HCT116 (cell line): ENCODE results near the gene PBLD. TPM values are rescaled to one million over a fixed set of nuclear protein-coding genes. Genes with fewer than 3 reads are reported as not detected.
"Not testable (repeated sequence)": the region's sequence is repeated elsewhere in the genome, so short reads cannot be mapped to it uniquely, and the experiment has no call there.

Experiments used
- ATAC-seq: fragments of 200-7000 bp; cut with Tn5 transposase; 2 replicates; pipeline ENCODE4 v1.9.1; 2020; ENCODE audit warnings: mild to moderate bottlenecking, moderate library complexity
- BruUV-seq: library from RNA; stranded (reverse); fragments of 400-500 nt; replicated peaks from 2 replicates; lab custom pipeline; 2021; lab: Mats Ljungman, UMichigan
- CTCF ChIA-PET: fragments of 300-600 bp; sonication (Branson Sonifier 250); formaldehyde crosslinking; loops from one replicate; lab custom pipeline; 2021; ENCODE audit warnings: antibody characterized with exemption; lab: Charles Lee
- POLR2A ChIA-PET: fragments of 300-600, 350-600 bp; sonication (Branson Sonifier 250); formaldehyde crosslinking; loops from one replicate; lab custom pipeline; 2021; ENCODE audit warnings: antibody characterized with exemption; lab: Charles Lee
- RAD21 ChIA-PET, 2 experiments: fragments of 300-600 bp; sonication (Branson Sonifier 250); formaldehyde crosslinking; loops; one replicate each; lab custom pipeline; 2023; ENCODE audit warnings: low total read pairs in 2 of 2; ENCODE audit not compliant: uncharacterized antibody in 2 of 2, unreplicated experiment in 2 of 2, low non-redundant PET in 1 of 2; lab: Charles Lee
- DNase-seq: peaks from one replicate; pipeline ENCODE4 v3.0.0-alpha.2; 2010; ENCODE audit warnings: low read depth, low spot score
- H2AFZ ChIP-seq: fragments of 200-600 bp; shearing (Covaris generic), sonication (generic); 2 replicates; pipeline ENCODE4 v1.6.1; 2017; ENCODE audit warnings: low read depth, mixed run types, mixed read lengths, antibody characterized with exemption, low read length; ENCODE audit not compliant: poor library complexity, severe bottlenecking
- H3K27ac ChIP-seq: 2 replicates; pipeline ENCODE4 v1.5.1; 2012; ENCODE audit warnings: low read depth, low read length
- H3K27me3 ChIP-seq: fragments of 200-600 bp; sonication (generic); 2 replicates; pipeline ENCODE4 v1.6.1; 2016; ENCODE audit warnings: mixed run types, low read length, mixed read lengths; ENCODE audit not compliant: insufficient read depth
- H3K36me3 ChIP-seq, 2 experiments: fragments of 200-500 bp in 1 of 2; fragments of 200-600 bp in 1 of 2; sonication (Bioruptor generic) in 1 of 2; sonication (generic) in 1 of 2; 2 replicates each; pipeline versions ENCODE4 v1.5.1 to v1.6.1; 2014 to 2016; ENCODE audit warnings: low read length in 2 of 2, inconsistent platforms in 1 of 2, mixed read lengths in 1 of 2, mixed run types in 1 of 2; ENCODE audit not compliant: insufficient read depth in 2 of 2, control insufficient read depth in 1 of 2
- H3K4me1 ChIP-seq, 2 experiments: fragments of 200-600 bp in 1 of 2; sonication (generic) in 1 of 2; 2 replicates each; pipeline versions ENCODE4 v1.5.1 to v1.6.1; 2012 to 2017; ENCODE audit warnings: low read length in 2 of 2, inconsistent platforms in 1 of 2, mild to moderate bottlenecking in 1 of 2, mixed read lengths in 1 of 2, mixed run types in 1 of 2, moderate library complexity in 1 of 2; ENCODE audit not compliant: insufficient read depth in 2 of 2, control insufficient read depth in 1 of 2
- H3K4me2 ChIP-seq: fragments of 200-600 bp; sonication (generic); 2 replicates; pipeline ENCODE4 v1.6.1; 2017; ENCODE audit warnings: mixed run types, low read length, mixed read lengths
- H3K4me3 ChIP-seq, 2 experiments: fragments of 200-600 bp in 1 of 2; sonication (generic) in 1 of 2; replicated peaks in 1 of 2; 2 replicates each; pipeline ENCODE4 v1.5.1; 2011 to 2016; ENCODE audit warnings: low read length in 2 of 2, control low read depth in 1 of 2, low read depth in 1 of 2, mild to moderate bottlenecking in 1 of 2, mixed read lengths in 1 of 2, mixed run types in 1 of 2
- H3K79me2 ChIP-seq: fragments of 200-600 bp; sonication (generic); 2 replicates; pipeline ENCODE4 v1.6.1; 2017; ENCODE audit warnings: mild to moderate bottlenecking, mixed run types, low read length, moderate library complexity, mixed read lengths; ENCODE audit not compliant: insufficient read depth
- H3K9ac ChIP-seq: fragments of 200-600 bp; sonication (generic); 2 replicates; pipeline ENCODE4 v1.6.1; 2016; ENCODE audit warnings: low read length, mixed read lengths
- H3K9me2 ChIP-seq: fragments of 200-600 bp; sonication (generic), shearing (Covaris generic); 2 replicates; pipeline ENCODE4 v1.6.1; 2017; ENCODE audit warnings: mixed run types, mild to moderate bottlenecking, moderate library complexity; ENCODE audit not compliant: insufficient read depth
- H3K9me3 ChIP-seq, 2 experiments: fragments of 200-500 bp in 1 of 2; fragments of 200-600 bp in 1 of 2; sonication (Bioruptor generic) in 1 of 2; sonication (generic) in 1 of 2; 2 replicates each; pipeline ENCODE4 v1.6.1; 2014 to 2017; ENCODE audit warnings: low read length in 2 of 2, mixed read lengths in 2 of 2, inconsistent platforms in 1 of 2, low read depth in 1 of 2, mild to moderate bottlenecking in 1 of 2, mixed run types in 1 of 2, moderate library complexity in 1 of 2; ENCODE audit not compliant: control insufficient read depth in 1 of 2, insufficient read depth in 1 of 2
- H4K20me1 ChIP-seq: fragments of 200-600 bp; sonication (generic), shearing (Covaris generic); 2 replicates; pipeline ENCODE4 v1.6.1; 2017; ENCODE audit warnings: mixed run types, mild to moderate bottlenecking, moderate library complexity; ENCODE audit not compliant: insufficient read depth
- POLR2A ChIP-seq: IDR thresholded peaks from 2 replicates; pipeline ENCODE4 v1.7.0; 2011; ENCODE audit warnings: borderline replicate concordance; ENCODE audit not compliant: insufficient read depth, insufficient read length; ENCODE audit errors: extremely low read depth
- YY1 ChIP-seq: IDR thresholded peaks from 2 replicates; pipeline ENCODE4 v1.6.1; 2011; ENCODE audit warnings: low read length, low read depth, moderate library complexity, mild to moderate bottlenecking; ENCODE audit not compliant: insufficient replicate concordance; ENCODE audit errors: extremely low read depth
- ZNF274 ChIP-seq: fragments of 200-500 bp; sonication (Bioruptor generic); IDR thresholded peaks from 2 replicates; pipeline ENCODE4 v1.6.1; 2014; ENCODE audit warnings: mild to moderate bottlenecking, low read depth, low read length, inconsistent platforms
- intact Hi-C: fragments of 100-400 bp; cut with micrococcal nuclease; formaldehyde crosslinking; loops from 2 replicates; pipeline ENCODE4 v1.10.0; 2022
- total RNA-seq: library from RNA; stranded (reverse); gene quantifications from one replicate; pipeline ENCODE4 v1.2.1, GENCODE V29; 2021; ENCODE audit not compliant: unreplicated experiment

The PBLD gene
- total RNA-seq, 1 experiment from 2014 or later = 2.2 TPM

DNA sequence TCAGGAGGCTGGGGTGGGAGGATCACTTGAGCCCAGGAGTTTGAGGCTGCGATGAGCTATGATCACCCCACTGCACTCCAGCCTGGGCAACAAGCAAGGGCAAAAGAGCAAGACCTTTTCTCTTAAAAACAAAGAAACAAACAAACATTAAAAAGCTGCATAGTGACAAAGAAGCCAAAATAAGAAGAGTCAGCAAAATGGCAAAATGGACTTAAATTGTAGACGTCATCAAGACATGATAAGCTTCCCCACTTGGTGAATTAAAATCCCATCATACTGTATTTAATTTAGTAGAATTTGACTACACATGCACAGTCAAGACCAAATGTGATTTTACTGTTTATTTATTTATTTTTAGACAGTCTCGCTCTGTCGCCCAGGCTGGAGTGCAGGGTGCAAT, 52.0 kb downstream of the PBLD start:
- Histone ChIP-seq H3K27me3 (no peaks in the 10 kb centered on the region), H4K20me1 (no peaks in the 10 kb centered on the region), H3K9me2 (no peaks in the 10 kb centered on the region), H3K36me3 (no peaks in the 10 kb centered on the region), H3K79me2 (no peaks in the 10 kb centered on the region)
- POLR2A ChIA-PET = no interaction called here
- DNase-seq = no peak
- BruUV-seq = no TSS peak
- no peak for ATAC-seq
- TF ChIP-seq ZNF274 = no peak
- TF ChIP-seq YY1 = no peak
- TF ChIP-seq POLR2A = no peak
- TF ChIP-seq, all 23 proteins: peak for 0
- H3K4me2 ChIP-seq = no peak overlapping the region
- H2AFZ ChIP-seq = no peak overlapping the region
- no peak overlapping the region for H3K4me3 ChIP-seq
- no peaks in the 10 kb centered on the region for H3K4me1 ChIP-seq
- intact Hi-C loops = no loop called here
- H3K27ac ChIP-seq = no peak overlapping the region
- H3K9ac ChIP-seq = no peak overlapping the region
- H3K9me3 ChIP-seq = peaks cover 0 to 8% of the 10 kb centered on the region in 2 experiments; a peak in 1 of 4 replicates
- RAD21 ChIA-PET = no interaction called here
- CTCF ChIA-PET = no interaction called here

- H3K4me2 ChIP-seq, H3K27ac ChIP-seq, DNase-seq, CTCF ChIA-PET, H2AFZ ChIP-seq, H3K27me3 ChIP-seq, H4K20me1 ChIP-seq, H3K9ac ChIP-seq, POLR2A ChIA-PET, H3K4me1 ChIP-seq, intact Hi-C loops, BruUV-seq, H3K79me2 ChIP-seq, H3K9me3 ChIP-seq, H3K9me2 ChIP-seq, RAD21 ChIA-PET, H3K36me3 ChIP-seq, H3K4me3 ChIP-seq, ATAC-seq: not testable (repeated sequence)
Measured at GRCh38 chr10:68278906-68279753, 53.6 kb downstream of the PBLD start.

DNA sequence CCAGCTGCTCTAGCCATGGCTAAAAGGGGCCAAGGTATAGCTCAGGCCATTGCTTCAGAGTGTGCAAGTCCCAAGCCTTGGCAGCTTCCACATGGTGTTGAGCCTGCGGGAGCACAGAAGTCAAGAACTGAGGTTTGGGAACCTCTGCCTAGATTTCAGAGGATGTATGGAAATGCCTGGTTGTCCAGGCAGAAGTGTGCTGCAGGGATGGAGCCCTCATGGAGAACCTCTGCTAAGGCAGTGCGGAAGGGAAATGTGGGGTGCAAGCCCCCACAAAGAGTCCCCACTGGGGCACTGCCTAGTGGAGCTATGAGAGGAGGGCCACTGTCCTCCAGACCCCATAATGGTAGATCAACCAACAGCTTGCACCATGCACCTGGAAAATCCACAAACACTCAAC, 54.9 kb downstream of the PBLD start:
- H3K4me1 ChIP-seq, DNase-seq, H4K20me1 ChIP-seq, ATAC-seq, H3K36me3 ChIP-seq, H3K4me3 ChIP-seq, H3K27me3 ChIP-seq, BruUV-seq, H3K9me3 ChIP-seq, H2AFZ ChIP-seq, intact Hi-C loops, H3K4me2 ChIP-seq, RAD21 ChIA-PET, POLR2A ChIA-PET, H3K27ac ChIP-seq, H3K9me2 ChIP-seq, H3K79me2 ChIP-seq, H3K9ac ChIP-seq, CTCF ChIA-PET: not testable (repeated sequence)
